CD4-positive, alpha-beta T cell (primary cell): ENCODE results near the gene SYN1. TPM values are rescaled to one million over a fixed set of nuclear protein-coding genes. Genes with fewer than 3 reads are reported as not detected.

ENCODE experiments used
- ATAC-seq: fragments of 200-7000 bp; cut with Tn5 transposase; one replicate; pipeline ENCODE4 v1.10.0; 2022; ENCODE audit warnings: mild to moderate bottlenecking; ENCODE audit not compliant: poor library complexity
- CTCF ChIA-PET: fragments of 350-600 bp; sonication (Branson Sonifier 250); formaldehyde crosslinking; loops from one replicate; lab custom pipeline; 2021; ENCODE audit warnings: antibody characterized with exemption, inconsistent platforms; lab: Charles Lee
- POLR2A ChIA-PET: fragments of 350-600 bp; sonication (Branson Sonifier 250); formaldehyde crosslinking; loops from one replicate; lab custom pipeline; 2021; ENCODE audit warnings: antibody characterized with exemption, inconsistent platforms; lab: Charles Lee
- DNase-seq, 14 experiments: peaks; one replicate each; pipeline ENCODE4 v3.0.0-alpha.2; 2013 to 2020; ENCODE audit warnings: mixed read lengths in 2 of 14
- H3K27ac ChIP-seq, 2 donors: one replicate each; pipeline versions ENCODE4 v1.5.1 to v1.7.0; 2013; ENCODE audit warnings: low read length in 2 of 2, low read depth in 1 of 2, mild to moderate bottlenecking in 1 of 2
- H3K27me3 ChIP-seq, 2 experiments: 1 replicate in 1 of 2; 2 replicates in 1 of 2; pipeline versions ENCODE4 v1.6.1 to v1.7.0; 2013; ENCODE audit warnings: low read length in 2 of 2, control low read depth in 1 of 2, mild to moderate bottlenecking in 1 of 2, moderate library complexity in 1 of 2; ENCODE audit not compliant: insufficient read depth in 2 of 2, control insufficient read depth in 1 of 2
- H3K36me3 ChIP-seq: one replicate; pipeline ENCODE4 v1.6.1; 2013; ENCODE audit warnings: low read length, control low read depth; ENCODE audit not compliant: insufficient read depth
- H3K4me1 ChIP-seq: one replicate; pipeline ENCODE4 v1.6.1; 2013; ENCODE audit warnings: low read length, control low read depth; ENCODE audit not compliant: insufficient read depth
- H3K4me3 ChIP-seq: one replicate; pipeline ENCODE4 v1.5.1; 2013; ENCODE audit warnings: mild to moderate bottlenecking, low read length, moderate library complexity
- H3K9me3 ChIP-seq, 2 experiments: 1 replicate in 1 of 2; 2 replicates in 1 of 2; pipeline versions ENCODE4 v1.6.1 to v1.7.0; 2013; ENCODE audit warnings: low read length in 2 of 2, mild to moderate bottlenecking in 2 of 2, control low read depth in 1 of 2, moderate library complexity in 1 of 2; ENCODE audit not compliant: control insufficient read depth in 1 of 2, insufficient read depth in 1 of 2
- H3K27ac Mint-ChIP-seq: one replicate; pipeline ENCODE4 v1.8.0; 2020; ENCODE audit warnings: mixed read lengths
- H3K27me3 Mint-ChIP-seq: one replicate; pipeline ENCODE4 v1.8.0; 2021; ENCODE audit warnings: mixed read lengths
- H3K36me3 Mint-ChIP-seq: one replicate; pipeline ENCODE4 v1.8.0; 2021; ENCODE audit warnings: low read depth, mixed read lengths
- H3K4me1 Mint-ChIP-seq: one replicate; pipeline ENCODE4 v1.8.0; 2021; ENCODE audit warnings: low read depth, mixed read lengths
- H3K4me3 Mint-ChIP-seq: one replicate; pipeline ENCODE4 v1.8.0; 2020; ENCODE audit warnings: mild to moderate bottlenecking, mixed read lengths
- H3K9me3 Mint-ChIP-seq: one replicate; pipeline ENCODE4 v1.8.0; 2020; ENCODE audit warnings: mixed read lengths
- intact Hi-C, 2 experiments: fragments of 100-400 bp; cut with DNase I in 1 of 2; cut with micrococcal nuclease in 1 of 2; formaldehyde crosslinking; loops; one replicate each; pipeline versions ENCODE4 v1.15.1 to v1.9.0; 2023 to 2025; cut with DNase I, micrococcal nuclease
- total RNA-seq, 174 experiments: library from RNA in 2 of 174; stranded (reverse) in 2 of 174; gene quantifications; one replicate each; pipeline ENCODE4 v1.2.3 and lab custom pipeline; 2021 to 2026
- TF ChIP-seq, protein P1 (sequence below): fragments of 200-600 bp; IDR thresholded peaks from one replicate; pipeline ENCODE4 v1.8.0; 2022; ENCODE audit warnings: antibody characterized with exemption, mild to moderate bottlenecking

Gene SYN1
- total RNA-seq, 2 experiments from 2014 or later: 0.27 to 0.87 TPM

DNA sequence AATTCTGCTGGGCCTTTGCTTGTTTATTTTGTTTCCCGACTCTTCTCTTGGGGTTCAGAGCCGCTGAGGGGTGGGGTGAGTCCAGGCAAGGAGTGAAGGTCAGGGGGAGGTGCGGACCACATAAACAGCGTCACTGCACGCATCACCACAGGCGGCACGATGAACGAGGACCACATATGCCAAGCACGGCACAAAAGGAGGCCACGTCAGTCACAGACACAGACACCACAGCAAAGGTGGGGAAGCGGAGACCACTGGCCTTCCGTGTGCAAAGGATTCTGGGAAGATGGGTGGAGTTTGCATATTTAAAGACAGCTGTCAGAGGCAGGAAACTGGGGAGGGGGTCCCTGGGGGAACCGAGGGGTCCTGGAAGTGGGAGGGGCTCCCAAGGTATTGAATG is 47.8 kb downstream of the SYN1 start:
- ChIA-PET POLR2A (no interaction called here), CTCF (no interaction called here)
- ATAC-seq: no peak
- no peak overlapping the region for H3K27ac ChIP-seq
- Mint-ChIP-seq H3K4me1 (peaks cover 13% of the 10 kb centered on the region), H3K36me3 (peaks cover 55% of the 10 kb centered on the region), H3K27me3 (peaks cover 5% of the 10 kb centered on the region), H3K4me3 (peak overlapping the region; percentile 34), H3K27ac (peak overlapping the region; percentile 55), H3K9me3 (no peaks in the 10 kb centered on the region)
- intact Hi-C loops: no loop called here
- H3K4me3 ChIP-seq: no peak overlapping the region
- TF ChIP-seq, protein P1, sequence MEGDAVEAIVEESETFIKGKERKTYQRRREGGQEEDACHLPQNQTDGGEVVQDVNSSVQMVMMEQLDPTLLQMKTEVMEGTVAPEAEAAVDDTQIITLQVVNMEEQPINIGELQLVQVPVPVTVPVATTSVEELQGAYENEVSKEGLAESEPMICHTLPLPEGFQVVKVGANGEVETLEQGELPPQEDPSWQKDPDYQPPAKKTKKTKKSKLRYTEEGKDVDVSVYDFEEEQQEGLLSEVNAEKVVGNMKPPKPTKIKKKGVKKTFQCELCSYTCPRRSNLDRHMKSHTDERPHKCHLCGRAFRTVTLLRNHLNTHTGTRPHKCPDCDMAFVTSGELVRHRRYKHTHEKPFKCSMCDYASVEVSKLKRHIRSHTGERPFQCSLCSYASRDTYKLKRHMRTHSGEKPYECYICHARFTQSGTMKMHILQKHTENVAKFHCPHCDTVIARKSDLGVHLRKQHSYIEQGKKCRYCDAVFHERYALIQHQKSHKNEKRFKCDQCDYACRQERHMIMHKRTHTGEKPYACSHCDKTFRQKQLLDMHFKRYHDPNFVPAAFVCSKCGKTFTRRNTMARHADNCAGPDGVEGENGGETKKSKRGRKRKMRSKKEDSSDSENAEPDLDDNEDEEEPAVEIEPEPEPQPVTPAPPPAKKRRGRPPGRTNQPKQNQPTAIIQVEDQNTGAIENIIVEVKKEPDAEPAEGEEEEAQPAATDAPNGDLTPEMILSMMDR: no peak
- no peaks in the 10 kb centered on the region for H3K27me3 ChIP-seq
- DNase-seq: no peak
- peaks cover 42% of the 10 kb centered on the region for H3K36me3 ChIP-seq
- H3K4me1 ChIP-seq: peaks cover 12% of the 10 kb centered on the region
- peaks cover 0 to 3% of the 10 kb centered on the region in 2 experiments for H3K9me3 ChIP-seq

- Mint-ChIP-seq H3K36me3 (peaks cover 62% of the 10 kb centered on the region), H3K4me3 (no peak overlapping the region), H3K27me3 (peaks cover 5% of the 10 kb centered on the region), H3K27ac (no peak overlapping the region), H3K4me1 (peaks cover 13% of the 10 kb centered on the region), H3K9me3 (no peaks in the 10 kb centered on the region)
- H3K27ac ChIP-seq: no peak overlapping the region
- H3K9me3 ChIP-seq: peaks cover 0 to 3% of the 10 kb centered on the region in 2 experiments
- POLR2A ChIA-PET: no interaction called here
- TF ChIP-seq, protein P1: no peak
- intact Hi-C loops: no loop called here
- H3K36me3 ChIP-seq: peaks cover 49% of the 10 kb centered on the region
- no peak for ATAC-seq
- H3K4me1 ChIP-seq: peaks cover 12% of the 10 kb centered on the region
- no peak for DNase-seq
- CTCF ChIA-PET: no interaction called here
- H3K27me3 ChIP-seq: no peaks in the 10 kb centered on the region
- H3K4me3 ChIP-seq: no peak overlapping the region
These were observed 48.4 kb downstream of the SYN1 start for GRCh38 chrX:47571215-47571614.

GRCh38 chrX:47570794-47571193 is 48.9 kb downstream of the SYN1 start:
- POLR2A ChIA-PET: no interaction called here
- H3K27ac ChIP-seq: no peak overlapping the region
- peaks cover 65% of the 10 kb centered on the region for H3K36me3 Mint-ChIP-seq
- no peak overlapping the region for H3K27ac Mint-ChIP-seq
- intact Hi-C loops: no loop called here
- H3K27me3 Mint-ChIP-seq: peaks cover 5% of the 10 kb centered on the region
- CTCF ChIA-PET: no interaction called here
- H3K4me1 Mint-ChIP-seq: peaks cover 13% of the 10 kb centered on the region
- no peaks in the 10 kb centered on the region for H3K27me3 ChIP-seq
- DNase-seq (no peak), ATAC-seq (no peak)
- no peak overlapping the region for H3K4me3 Mint-ChIP-seq
- TF ChIP-seq, protein P1: no peak
- no peaks in the 10 kb centered on the region for H3K9me3 Mint-ChIP-seq
- peaks cover 12% of the 10 kb centered on the region for H3K4me1 ChIP-seq
- no peak overlapping the region for H3K4me3 ChIP-seq
- peaks cover 0 to 3% of the 10 kb centered on the region in 2 experiments for H3K9me3 ChIP-seq
- H3K36me3 ChIP-seq: peaks cover 51% of the 10 kb centered on the region
